ENCODE data around the gene NCR3LG1. TPM values are rescaled to one million over a fixed set of nuclear protein-coding genes. Genes with fewer than 3 reads are reported as not detected.

NCR3LG1 gene
- total RNA-seq, 1 experiment from 2014 or later, result 2.0 TPM

GRCh38 chr11:17402486-17402885 is 50.9 kb downstream of the NCR3LG1 start:
- no peaks in the 10 kb centered on the region for H3K36me3 Mint-ChIP-seq
- ATAC-seq, result no peak
- no peaks in the 10 kb centered on the region; the same call in 1 of the 2 replicates for H3K27me3 Mint-ChIP-seq (ENCODE audit: low read depth)
- no peaks in the 10 kb centered on the region for H3K9me3 Mint-ChIP-seq
- DNase-seq (ENCODE audit: low spot score), result no peak
- POLR2A ChIA-PET, result no interaction called here
- no peak overlapping the region for H3K4me3 Mint-ChIP-seq
- H3K27ac Mint-ChIP-seq, result no peak overlapping the region
- no peak for TF ChIP-seq PRRX2 (CRISPR knock-in tag; IDR thresholded peaks at IDR 0.05)
- no peak for TF ChIP-seq ZNF416 (CRISPR knock-in tag; IDR thresholded peaks at IDR 0.05)
- no peak for TF ChIP-seq E2F4 (CRISPR knock-in tag; IDR thresholded peaks at IDR 0.05; ENCODE audit: borderline replicate concordance, low read depth)
- TF ChIP-seq ZNF281 (CRISPR knock-in tag; IDR thresholded peaks at IDR 0.05), result no peak
- no peak for TF ChIP-seq OVOL2 (CRISPR knock-in tag; IDR thresholded peaks at IDR 0.05; ENCODE audit: borderline replicate concordance)
- TF ChIP-seq JAZF1 (CRISPR knock-in tag; IDR thresholded peaks at IDR 0.05), result no peak
- TF ChIP-seq ZNF425 (CRISPR knock-in tag; conservative IDR thresholded peaks at IDR 0.05), result no peak
- TF ChIP-seq E2F1 (CRISPR knock-in tag; IDR thresholded peaks at IDR 0.05), result no peak
- TF ChIP-seq ATF3 (CRISPR knock-in tag; conservative IDR thresholded peaks at IDR 0.05), result no peak
- no peak for TF ChIP-seq MYBL2 (CRISPR knock-in tag; IDR thresholded peaks at IDR 0.05)
- no peak for TF ChIP-seq TP53 (CRISPR knock-in tag; IDR thresholded peaks at IDR 0.05)
- TF ChIP-seq ARID4B (CRISPR knock-in tag; IDR thresholded peaks at IDR 0.05; ENCODE audit: borderline replicate concordance), result no peak
- CTCF ChIA-PET, result interaction anchor here (1.7 to 5.8 kb wide), 3 partner anchors 13 to 126 kb away, joined by 7 to 27 read pairs (median 8); partner anchors contain the start of gene KCNJ11
- no peaks in the 10 kb centered on the region for H3K4me1 Mint-ChIP-seq
